GM23248 (cell line): ENCODE results near the gene ZNF787.

Experiments
- EZH2 ChIP-seq: fragments of 200-600 bp; sonication (generic); IDR thresholded peaks from 2 replicates; pipeline ENCODE4 v1.6.1; 2018; ENCODE audit warnings: antibody characterized with exemption, mild to moderate bottlenecking; ENCODE audit not compliant: insufficient read depth, poor library complexity, severe bottlenecking
- EZH2phosphoT487 ChIP-seq: fragments of 200-600 bp; sonication (generic); IDR thresholded peaks from 2 replicates; pipeline ENCODE4 v1.6.1; 2018; ENCODE audit warnings: antibody characterized with exemption, moderate library complexity, mild to moderate bottlenecking, low read depth; ENCODE audit not compliant: insufficient read depth

DNA sequence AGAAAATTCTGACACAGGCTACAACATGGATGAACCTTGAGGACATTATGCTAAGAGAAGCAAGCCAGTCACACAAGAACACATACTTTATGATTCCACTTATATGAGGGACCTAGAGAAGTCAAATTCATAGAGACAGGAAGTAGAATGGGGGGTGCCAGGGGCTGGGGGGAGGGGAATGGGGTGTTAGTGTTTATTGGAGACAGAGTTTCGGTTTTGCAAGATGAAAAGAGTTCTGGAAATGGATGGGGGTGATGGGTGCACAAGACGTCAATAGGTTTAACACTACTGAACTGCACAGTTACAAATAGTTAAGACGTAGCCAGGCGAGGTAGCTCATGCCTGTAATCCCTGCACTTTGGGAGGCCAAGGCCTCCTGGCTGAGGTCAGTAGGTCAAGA, 3.5 kb upstream of the ZNF787 start:
- no peak for TF ChIP-seq EZH2
- TF ChIP-seq EZH2phosphoT487, result no peak
